Body of pancreas (tissue), 4 donors: Measurements from ENCODE around the gene TFDP1.
"Not testable (repeated sequence)": the region's sequence is repeated elsewhere in the genome, so short reads cannot be mapped to it uniquely, and the experiment has no call there.

Experiments
- POLR2A ChIP-seq, 3 donors: fragments of 450-650 bp; IDR thresholded peaks; one replicate each; pipeline ENCODE4 v1.6.1; 2016; ENCODE audit warnings: antibody characterized with exemption in 3 of 3, mild to moderate bottlenecking in 2 of 3
- TF ChIP-seq, protein P1 (sequence below), 7 experiments: fragments of 450-650 bp in 4 of 7; fragments of 200-600 bp in 3 of 7; sonication (generic) in 3 of 7; IDR thresholded peaks; one replicate each; pipeline ENCODE4 v1.5.1; 2016 to 2019; ENCODE audit warnings: antibody characterized with exemption in 7 of 7

DNA sequence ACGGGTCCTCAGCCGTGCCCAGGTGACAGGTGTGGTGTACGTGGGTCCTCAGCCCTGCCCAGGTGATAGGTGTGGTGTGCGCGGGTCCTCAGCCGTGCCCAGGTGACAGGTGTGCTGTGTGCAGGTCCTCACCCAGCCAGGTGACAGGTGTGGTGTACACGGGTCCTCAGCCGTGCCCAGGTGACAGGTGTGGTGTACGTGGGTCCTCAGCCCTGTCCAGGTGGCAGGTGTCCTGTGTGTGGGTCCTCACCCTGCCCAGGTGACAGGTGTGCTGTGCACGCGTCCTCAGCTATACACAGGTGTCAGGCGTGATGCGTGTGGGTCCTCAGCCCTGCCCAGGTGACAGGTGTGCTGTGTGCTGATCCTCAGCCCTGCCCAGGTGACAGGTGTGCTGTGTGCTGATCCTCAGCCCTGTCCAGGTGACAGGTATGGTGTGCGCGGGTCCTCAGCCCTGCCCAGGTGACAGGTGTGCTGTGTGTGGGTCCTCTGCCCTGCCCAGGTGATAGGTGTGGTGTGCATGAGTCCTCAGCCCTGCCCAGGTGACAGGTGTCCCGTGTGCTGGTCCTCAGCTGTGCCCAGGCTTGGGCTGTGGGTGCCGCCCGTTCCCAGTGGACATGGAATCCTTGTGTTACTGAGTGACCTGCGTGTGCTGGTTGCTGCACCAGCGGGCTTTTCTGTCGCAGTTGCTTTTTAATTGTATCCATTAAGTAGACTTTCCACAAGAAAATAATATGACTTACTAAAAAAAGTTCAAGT is 9.7 kb downstream of the TFDP1 start:
- TF ChIP-seq, protein P1, sequence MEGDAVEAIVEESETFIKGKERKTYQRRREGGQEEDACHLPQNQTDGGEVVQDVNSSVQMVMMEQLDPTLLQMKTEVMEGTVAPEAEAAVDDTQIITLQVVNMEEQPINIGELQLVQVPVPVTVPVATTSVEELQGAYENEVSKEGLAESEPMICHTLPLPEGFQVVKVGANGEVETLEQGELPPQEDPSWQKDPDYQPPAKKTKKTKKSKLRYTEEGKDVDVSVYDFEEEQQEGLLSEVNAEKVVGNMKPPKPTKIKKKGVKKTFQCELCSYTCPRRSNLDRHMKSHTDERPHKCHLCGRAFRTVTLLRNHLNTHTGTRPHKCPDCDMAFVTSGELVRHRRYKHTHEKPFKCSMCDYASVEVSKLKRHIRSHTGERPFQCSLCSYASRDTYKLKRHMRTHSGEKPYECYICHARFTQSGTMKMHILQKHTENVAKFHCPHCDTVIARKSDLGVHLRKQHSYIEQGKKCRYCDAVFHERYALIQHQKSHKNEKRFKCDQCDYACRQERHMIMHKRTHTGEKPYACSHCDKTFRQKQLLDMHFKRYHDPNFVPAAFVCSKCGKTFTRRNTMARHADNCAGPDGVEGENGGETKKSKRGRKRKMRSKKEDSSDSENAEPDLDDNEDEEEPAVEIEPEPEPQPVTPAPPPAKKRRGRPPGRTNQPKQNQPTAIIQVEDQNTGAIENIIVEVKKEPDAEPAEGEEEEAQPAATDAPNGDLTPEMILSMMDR (IDR thresholded peaks at IDR 0.05), result not testable (repeated sequence)
- not testable (repeated sequence) for TF ChIP-seq POLR2A (IDR thresholded peaks at IDR 0.05)
